ENCODE results near the gene ATF5.

Gene ATF5

GRCh38 chr19:49895566-49896297, 33.3 kb upstream of the ATF5 start:
- no peak for DNase-seq

DNA sequence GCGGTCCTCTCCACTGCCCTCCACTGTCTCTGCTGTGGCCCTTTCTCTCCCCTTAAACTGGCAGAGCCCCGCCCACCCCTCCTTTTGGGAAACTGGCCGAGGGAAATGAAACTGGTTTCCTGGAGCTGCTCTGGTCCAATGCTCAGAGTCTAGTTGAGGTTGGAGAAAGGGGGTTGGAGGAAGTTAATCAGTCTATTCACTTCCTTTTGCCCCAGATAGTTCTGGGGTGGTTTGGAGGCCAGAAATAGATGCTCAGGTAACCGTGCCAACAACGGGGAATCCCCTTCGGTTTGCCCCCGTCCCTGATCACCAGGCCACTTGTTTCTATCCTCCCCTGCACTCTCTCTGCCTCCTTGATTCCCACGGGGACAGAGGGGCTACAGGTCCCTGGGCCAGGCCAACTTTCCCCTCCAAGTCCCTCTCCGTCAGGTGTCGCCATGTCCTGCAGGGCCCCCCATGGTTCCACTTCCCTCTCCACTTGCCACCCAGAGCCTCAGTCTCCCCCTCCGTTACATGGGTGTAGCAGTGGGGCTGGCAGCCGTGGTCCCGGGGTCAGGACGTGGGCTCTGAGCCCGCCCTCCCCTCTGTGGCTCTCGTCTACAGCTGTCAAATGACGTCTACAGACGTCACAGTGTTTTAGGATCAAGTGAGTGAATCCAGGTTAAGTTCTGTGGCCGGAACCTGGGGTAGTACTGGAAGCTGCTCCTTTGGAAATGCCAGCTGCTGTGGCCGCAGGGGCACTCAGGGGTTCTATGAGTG, 32.0 kb upstream of the ATF5 start, which contains the start of gene IL4I1:
Gene IL4I1 (minus strand): TSS at position 25 of the 759 bp plus-strand sequence. CDS start 727 bp downstream, outside the sequence.
- peak; percentile 86 to 90 for DNase-seq

GRCh38 chr19:49904136-49904535, 24.9 kb upstream of the ATF5 start:
- DNase-seq = no peak

DNA sequence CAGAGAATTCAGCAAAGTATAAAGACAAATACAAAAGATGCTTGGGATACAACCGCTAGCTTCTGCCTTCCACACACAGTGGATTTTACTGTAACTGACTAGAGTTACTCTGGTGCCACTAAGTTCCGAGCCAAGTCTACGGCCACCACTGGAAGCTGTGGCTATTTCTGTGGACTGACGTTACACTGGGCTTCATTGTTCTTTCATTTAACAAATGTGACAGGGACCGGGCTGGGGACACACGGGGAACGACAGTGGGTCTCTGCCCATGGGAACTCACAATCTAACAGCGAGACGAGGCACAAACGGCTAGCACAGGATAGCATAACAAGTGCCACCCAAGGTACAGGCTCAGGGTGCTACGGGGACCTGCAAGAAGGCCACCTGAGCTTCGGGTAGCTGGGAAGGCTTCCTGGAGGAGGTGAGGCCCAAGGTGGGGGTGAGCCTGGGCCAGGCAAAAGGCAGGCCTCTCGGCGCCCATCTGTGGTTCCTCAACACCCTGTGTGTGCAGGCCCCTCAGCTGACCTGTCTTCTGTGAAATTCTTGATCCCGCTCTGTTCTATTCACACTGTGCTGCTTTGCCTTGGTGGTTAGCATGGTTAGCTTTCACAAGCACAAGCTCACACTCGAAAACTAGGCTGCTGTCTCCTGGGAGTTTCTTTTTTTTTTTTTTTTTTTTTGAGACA, 22.0 kb upstream of the ATF5 start:
- DNase-seq = no peak

DNA sequence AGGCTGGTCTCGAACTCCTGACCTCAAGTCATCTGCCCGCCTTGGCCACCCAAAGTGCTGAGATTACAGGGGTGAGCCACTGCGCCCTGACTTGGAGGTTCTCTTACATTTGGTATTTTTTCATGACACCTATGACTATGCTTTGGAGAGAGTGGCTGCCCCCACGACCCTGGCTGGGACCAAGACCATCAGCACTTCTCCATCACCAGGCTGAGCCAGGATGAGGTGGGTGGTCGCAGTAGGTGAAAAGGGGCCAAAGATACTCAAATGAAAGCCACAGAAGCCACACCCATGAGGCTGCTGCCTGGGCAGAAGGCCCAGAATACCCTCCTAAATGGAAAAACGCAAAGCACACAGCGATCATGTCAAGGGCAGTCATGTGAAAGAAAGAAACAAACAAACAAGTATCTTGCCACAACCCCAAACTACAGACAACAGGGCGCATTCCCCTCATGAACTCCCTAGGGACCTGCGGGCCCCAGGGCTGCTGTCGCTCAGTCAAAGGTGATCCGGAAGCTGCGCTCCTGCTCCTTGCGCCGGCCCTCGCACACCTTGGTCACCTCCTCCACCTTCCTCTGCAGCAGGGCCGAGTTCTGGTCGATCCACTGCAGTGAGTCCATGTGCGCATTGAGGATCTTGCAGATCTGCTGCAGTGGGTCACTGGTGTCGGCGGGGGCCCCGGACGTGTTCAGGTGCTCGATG, 21.1 kb upstream of the ATF5 start:
- DNase-seq = peak in 1 of 2 donors; percentile 37

- DNase-seq = no peak
These were observed 20.3 kb upstream of the ATF5 start for GRCh38 chr19:49908480-49909420.

DNA sequence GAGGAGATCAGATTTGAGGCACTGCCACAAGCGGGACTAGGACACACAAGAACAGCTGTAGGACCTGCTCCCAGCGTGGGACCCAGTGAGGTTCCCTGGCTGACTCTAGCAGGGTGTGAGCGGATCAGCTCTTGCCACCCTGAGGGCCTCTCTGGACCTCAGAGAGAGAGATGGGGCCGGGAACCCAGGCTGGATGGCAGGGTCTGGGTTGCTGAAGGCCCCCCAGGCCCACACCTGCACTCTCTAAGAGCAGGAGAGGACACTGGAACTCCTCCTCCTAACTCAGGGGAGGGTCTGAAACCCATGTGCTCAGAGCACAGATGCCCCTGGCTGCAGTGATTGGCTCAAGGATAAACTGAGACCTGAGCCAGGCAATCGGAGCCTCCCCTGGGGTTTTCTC, 18.8 kb upstream of the ATF5 start:
- DNase-seq = no peak

GRCh38 chr19:49911381-49912145, 17.4 kb upstream of the ATF5 start:
- DNase-seq = peak; percentile 43 to 56

GRCh38 chr19:49912965-49913685, 15.9 kb upstream of the ATF5 start:
- no peak for DNase-seq

GRCh38 chr19:49913720-49914119, 15.3 kb upstream of the ATF5 start:
- DNase-seq = no peak

DNA sequence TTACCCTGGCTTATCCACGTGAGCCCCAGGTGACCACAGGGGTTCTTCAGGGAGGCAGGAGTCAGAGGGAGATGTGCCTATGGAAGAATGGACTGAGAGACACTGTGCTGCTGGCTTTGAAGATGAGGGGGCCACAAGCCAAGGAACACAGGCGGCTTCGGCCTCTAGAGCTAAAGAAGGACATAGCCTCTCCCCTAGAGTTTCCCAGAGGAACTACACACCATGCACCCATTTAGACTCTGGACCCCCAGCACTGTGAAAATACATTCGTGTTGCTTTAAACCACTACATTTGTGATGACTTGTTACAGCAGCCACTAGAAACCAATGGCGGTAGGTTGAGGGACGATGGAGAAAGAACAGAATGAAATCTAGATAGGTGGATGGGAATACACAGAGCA, 13.7 kb upstream of the ATF5 start:
- no peak for DNase-seq

DNA sequence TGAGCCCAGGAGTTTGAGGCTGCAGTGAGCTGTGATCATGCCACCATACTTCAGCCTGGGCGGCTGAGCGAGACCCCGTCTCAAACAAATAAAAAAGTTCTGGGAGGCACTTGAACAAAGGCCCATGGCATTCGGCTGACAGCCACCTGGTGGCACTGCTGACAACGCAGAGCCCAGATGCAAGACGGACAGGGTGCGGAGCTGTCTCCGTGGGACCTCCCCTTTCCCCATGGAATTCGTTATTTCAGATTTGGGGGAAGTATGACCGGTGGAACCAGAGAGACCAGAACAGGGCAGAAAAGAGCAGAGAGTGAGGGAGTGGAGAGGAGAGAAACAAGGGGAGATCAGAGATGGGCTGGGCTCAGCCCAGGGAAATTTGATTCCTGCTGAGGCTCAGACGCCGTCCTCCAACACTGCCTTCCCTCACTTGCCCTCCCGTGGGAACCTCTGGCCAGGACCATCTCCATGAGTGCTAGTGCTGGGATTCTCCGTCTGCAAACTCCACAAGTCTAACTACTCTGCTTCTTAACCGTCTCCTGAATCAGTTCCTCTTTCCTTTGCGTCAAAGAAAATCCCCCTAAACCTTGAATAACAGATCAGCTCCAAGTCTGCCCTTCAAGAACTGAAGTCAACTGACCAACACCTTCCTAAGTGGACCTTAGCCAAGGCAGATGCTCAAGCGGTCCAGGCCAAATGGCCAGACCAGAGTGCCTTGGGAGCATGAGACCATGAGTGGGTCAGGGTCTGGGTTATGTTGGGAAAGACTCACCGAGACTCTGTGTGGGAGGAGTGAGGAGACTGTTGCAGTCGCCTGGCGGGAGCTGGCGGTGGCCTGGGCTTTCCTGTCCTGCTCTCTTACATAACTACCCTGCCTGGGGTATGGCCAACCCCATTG, 11.9 kb upstream of the ATF5 start:
- no peak for DNase-seq

DNA sequence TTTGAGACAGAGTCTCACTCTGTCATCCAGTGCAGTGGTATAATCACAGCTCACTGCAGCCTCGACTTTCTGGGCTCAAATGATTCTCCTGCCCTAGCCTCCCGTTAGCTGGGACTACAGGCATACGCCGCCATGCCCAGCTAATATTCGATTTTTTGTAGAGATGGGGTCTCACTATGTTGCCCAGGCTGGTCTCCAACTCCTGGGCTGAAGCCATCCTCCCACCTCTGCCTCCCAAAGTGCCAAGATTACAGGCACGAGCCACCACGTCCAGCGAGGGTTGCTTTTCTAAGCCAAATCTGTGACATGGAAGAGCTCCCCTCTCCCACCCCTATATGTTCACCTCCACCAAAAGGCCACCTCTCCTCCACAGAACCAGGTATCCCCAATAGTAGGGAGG, 10.9 kb upstream of the ATF5 start:
- DNase-seq = no peak

DNA sequence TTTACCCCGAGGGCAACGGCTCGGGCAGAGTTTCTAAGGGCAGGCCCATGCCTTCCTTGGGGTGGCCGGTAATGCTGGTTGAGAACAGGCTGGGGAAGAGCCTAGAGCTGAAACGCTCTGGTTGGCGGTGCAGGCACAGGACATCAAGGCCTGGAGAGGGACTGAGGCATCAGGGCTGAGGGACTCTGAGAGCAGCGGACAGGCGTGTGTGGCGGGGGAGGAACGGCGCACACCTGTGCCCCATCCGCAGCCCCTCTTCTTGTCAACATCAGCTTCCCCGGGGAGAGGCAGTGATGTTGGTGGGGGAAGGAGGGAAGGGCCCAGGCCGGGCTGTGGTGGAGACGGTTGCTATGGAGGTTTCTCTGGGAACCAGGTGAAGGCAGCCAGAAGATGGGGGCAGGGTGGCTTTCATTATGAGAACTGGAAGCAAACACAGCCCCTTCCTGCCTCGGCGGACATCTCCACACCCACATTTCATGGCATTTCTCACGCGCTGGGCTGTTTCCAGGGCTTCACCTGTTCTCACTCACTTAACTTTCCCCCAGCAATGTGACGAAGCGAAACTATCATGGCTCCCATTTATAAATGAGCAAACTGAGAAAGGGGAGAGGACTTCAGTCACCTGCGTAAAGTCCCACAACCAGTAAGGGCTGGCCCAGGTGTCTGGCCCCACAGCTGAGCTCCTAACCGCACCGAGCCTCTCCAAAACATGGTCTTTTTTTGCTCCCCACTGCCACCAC, 8.2 kb upstream of the ATF5 start:
- DNase-seq = no peak

- no peak for DNase-seq
These were observed 6.9 kb upstream of the ATF5 start for GRCh38 chr19:49921871-49922795.

GRCh38 chr19:49923055-49924003, 5.7 kb upstream of the ATF5 start:
- no peak for DNase-seq
